COLO829 (cell line): ENCODE results near the gene IGSF21.

Source experiments
- DNase-seq: peaks from one replicate; pipeline ENCODE4 v3.0.0; 2012; ENCODE audit warnings: low spot score

Gene IGSF21

DNA sequence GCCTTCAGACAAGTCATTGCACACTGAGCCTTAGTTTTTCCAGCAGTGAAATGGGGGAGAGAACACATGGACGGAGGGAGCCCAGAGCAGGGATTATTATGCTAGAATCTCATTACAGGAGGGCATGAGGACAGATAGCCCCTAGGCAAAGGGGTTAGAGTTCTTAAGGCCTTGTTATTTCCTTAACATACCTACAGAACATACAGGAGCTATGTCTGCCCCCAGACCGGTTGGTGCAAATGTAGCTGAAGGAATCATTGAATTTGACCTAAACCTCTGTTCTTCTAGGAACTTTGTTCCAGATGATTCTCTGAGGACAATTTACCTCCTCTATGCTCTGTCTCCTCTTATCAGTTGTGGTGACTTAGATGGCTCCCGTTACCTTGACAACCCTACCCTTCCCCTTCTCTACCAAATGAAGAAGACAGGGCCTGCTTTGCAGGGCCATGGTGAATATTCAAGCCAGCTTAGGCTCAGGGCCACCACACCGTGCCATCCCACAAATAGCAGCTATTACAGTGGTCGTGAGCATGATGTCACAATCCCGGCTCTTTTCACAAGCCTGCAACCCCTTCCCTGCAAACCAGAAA lies 156.9 kb downstream of the IGSF21 start:
- DNase-seq, result no peak

DNA sequence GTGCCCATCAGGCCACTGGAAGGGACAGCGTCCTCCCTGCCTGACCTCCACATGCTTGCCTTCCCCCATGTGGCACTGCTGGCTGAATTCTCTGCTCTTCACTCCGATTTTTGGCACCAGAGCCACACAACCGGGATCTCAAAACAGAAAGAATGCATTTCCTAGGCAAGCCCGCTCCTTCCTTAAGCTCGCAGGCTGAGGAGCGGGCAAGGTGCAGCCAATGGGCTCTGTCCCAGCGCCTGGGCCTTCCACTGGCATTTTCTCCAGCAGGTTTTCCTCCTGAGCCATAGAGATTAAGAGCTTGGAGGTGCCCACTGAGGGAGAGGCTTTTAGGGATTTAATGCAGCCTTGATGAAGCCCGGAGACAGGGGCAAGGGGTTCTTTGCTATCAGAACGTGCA lies 158.0 kb downstream of the IGSF21 start:
- no peak for DNase-seq

DNA sequence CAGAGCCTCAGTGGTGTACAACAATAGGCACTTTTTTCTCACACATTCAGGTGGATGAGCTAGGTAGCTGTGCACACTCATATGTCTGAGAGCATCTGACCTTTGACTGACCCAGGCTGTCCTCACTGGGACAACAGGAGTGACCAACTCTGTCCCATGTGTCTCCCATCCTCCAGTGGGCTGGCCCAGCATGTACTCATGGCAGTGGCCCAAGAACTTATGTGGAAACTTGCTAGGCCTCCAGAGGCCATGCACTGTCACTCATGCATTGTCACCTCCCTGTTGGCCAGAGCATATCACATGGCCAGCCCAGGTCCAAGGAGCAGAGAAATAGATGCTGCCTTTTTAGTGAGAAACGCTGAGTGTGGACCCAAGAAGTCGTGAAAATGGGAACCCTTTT lies 158.8 kb downstream of the IGSF21 start:
- no peak for DNase-seq

DNA sequence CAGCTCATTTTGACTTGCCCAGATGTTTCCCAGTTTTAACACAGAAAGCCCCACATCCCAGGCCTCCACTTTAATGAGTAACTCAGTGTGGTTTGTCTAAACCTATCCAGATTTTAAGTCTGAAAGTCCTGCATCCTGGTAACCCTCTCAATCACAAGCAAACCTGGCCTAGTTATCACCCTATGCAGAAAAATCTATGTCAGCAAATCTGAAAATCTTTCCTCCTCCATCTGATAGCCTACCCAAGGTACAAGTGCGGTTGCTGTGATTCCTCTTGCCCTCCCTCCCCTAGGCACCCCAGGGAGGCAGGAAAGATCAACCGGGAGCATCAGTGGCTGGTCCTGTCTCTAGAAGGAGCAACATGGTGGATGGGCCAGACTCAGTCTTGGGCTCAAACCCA lies 163.7 kb downstream of the IGSF21 start:
- no peak for DNase-seq

DNA sequence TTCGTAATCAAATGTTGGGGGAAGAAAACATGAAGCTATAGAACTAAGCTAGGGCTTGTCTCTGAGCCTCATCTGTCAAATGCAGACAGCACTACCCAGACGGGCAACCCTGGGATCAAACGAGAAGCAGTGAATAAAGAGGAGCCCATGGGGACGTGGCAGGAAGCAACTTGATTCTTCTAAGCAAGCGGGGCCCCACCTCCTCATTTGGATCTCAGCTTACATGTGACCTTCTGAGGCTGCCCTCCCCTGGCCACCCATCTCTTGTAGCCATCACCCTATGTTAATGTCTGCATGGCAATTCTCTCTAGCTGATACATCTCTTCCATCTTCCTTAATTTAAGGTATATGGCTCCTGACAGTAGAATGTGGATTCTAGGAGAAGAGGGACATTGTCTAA lies 171.3 kb downstream of the IGSF21 start:
- DNase-seq, result no peak

DNA sequence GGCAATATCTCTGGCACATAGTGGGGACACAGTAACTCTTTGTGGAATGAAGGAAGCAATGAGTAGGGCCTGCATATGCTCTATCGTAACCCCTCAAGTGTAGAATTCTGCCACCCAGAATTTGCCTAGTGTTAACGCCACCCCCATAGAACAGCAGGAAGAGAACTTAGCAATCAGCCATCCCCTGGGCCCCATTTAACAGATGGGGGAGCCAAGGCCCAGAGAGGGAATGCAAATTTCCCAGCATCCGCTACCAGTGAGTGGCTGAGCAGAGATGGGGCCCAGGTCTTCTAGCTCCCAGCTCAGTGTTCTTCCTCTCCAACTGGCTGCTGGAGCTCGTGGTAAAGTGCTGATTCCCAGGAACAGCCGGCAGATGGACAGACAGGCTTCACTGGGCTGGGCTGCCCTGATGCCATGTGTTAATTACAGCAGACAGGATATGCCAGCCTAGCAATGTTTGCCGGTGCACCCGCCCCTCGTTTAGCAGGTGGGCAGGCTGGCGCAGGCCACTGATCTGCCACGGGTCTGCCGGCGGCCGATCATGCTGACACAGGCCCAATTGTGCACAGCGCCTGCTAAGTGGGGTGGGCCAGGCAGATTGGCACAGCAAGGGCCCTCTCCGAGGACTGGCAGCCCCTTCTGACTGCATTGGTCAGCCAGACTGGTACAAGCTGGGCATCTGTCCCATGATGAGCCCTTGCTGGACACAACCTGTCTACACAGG lies 171.9 kb downstream of the IGSF21 start:
- no peak for DNase-seq

DNA sequence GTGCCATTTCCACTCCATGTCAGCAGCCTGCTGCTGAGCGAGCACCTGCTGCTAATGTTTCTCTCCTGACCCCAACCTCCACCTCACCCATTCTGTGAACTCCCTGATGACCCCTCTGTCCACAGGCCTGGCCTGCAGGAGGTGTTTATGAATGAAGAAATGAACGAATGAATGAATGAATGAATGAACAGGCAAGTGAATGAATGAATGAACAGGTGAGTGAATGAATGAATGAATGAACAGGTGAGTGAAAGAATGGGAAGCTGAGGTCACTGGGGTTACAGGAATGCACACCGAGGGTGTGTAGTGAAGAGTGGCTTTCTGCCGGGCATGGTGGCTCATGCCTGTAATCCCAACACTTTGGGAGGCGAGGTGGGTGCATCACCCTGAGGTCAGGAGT lies 173.4 kb downstream of the IGSF21 start:
- DNase-seq, result no peak

DNA sequence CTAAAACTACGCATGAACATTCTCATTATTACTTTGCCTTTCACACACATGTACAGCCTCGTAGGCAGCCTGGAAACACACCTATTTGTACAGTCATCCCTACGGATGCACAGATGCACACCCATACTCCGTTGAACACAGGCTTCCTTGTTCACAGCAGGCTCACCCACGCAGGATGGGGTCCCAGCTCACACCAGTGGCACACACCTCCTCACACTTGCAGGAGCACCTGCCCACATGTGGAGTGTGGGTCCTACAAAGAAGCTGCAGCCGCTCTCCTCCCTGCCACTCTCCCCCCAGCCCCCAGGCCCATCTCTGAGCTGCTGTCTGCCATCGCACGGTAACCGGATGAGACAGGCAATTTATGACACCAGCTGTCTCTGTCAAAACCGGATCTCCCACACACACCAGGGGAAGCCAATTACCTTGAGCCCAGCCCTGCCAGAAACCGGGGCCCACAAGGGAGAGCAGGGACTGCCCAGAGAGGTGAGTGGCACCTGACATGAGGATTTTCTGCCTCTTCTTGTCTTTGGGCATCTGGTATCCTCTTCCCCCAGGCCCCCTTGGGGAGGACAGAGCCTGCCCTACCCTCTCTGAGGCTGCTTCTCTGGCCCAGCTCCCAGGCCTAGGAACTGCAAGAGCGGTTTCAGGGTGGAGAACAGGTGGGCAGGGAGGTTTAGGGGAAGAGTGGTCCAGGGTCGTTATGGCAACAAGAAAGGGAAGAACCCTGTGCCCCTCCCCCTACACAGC lies 175.4 kb downstream of the IGSF21 start:
- no peak for DNase-seq

DNA sequence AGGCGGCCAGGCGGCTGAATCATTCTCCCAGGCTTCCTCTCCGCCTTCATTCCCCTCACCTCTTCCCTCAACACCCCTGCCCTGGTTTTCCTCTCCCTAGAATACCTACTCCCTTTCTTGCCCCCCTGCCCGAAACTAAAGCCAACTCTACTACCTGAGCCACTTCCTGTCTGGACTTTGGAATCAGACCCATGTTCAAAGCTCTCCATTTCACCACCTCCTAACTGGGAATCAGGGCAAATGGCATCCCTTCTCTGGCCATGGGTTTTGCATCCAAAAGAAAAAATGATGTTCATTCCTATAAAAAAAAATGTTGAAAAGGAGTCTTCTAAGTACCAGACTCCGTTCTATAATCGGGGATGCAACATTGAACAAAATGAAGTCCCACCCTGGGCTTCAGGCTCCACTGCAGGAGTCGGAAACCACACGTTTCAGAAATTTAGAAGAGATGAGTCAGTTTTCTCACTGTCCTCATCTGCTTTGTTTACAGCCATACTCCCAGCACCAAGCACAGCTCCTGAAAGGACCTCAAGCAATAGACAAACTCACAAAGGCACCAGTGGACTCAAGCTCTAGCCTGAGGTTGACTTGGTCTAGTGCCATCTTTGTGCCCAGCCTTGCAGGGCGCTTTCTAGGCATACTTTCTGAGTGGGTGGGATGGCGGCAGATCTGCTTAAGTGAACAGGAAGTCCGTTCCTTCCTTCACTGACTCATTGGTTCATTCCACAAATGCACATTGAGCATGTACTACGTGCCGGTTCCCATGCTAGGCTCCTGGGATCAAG lies 176.2 kb downstream of the IGSF21 start:
- DNase-seq, result peak; percentile 13

DNA sequence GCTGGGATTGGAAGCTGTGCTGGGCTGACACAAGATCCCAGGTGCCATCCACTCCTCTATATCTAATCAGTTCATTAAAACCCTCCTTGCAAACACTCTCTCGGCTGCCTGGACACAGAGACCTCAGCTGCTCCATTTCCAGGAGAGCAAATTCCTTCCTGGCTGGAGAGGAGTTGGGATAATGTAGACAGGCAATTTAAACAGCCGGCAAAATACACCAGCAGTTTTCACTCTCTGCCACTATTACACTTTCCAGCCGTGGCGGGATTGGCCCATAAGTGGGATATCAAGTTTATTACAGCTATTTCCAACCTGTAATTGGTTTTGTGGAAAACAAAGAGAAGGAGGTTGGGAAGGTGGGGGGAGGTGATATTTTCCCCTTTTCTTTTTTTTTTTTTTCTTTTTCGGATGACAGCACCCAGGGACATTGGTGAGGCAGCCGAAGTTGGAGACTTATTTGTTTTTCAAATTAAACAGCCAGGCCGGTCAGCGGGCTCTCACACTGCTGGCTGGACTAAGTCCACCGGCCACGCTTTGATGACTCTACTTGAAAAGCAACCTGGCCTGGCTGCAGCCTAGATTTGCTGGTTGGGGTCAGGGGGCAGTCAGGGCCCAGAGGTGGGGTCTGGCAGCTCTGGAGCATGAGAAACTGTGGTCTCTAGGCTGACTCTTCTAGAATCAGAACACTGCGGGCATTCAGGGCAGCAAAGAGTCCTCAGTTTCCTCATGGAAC lies 177.4 kb downstream of the IGSF21 start:
- no peak for DNase-seq

DNA sequence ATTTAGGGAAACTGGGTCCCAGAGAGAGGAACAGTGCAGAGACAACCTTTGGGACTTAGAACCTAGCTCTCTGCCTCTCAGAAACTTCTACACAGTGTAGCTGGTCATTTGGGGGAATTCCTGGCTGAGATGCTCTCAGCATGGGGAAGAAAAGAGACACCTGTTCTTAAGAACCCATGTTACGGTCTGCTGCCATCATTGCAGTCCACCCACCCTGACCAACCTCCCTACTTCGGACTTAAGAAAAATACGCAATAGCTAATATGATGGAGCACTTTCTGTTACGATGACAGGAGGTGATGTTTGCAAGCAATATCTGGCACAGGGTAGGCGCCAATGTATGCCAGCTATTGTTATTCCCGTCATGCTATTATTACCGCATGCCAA lies 177.9 kb downstream of the IGSF21 start:
- DNase-seq, result no peak

DNA sequence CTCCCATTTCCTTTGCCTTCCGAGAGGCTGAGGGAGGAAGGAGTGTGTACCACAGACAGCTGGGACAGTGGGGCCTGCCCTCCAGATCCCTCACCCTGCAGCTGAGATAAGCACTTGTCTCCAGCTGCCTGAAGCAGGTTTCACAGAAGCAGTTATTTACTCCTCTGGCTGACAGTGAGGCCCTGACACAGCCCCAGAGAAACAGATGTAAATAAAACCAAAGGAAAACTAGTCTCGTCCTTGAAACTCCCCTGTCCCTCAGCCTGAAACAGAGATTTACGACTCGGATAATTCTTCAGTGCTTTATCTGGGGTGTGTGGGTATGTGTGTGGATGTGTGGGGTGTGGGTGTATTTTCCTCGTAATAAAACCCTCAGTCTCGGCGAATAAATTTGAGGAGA lies 181.1 kb downstream of the IGSF21 start:
- no peak for DNase-seq

DNA sequence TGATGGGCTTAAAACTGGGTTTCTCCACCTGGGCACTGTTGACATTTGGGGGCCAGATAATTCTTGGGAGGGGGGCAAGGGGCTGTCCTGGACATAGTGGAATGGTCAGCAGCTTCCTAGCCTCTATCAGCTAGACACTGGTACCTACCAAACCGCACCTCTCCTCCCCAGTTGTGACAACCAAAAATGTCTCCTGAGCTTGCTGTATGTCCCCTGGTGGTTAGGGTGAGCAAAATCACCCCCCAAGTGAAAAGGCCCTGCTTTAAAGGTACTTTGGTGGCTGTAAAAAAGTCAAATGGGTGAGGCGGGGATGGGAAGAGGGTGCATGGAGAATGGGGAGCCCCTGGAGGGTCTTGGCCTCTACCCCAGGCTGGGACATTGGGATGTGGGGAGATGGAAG lies 182.0 kb downstream of the IGSF21 start:
- no peak for DNase-seq

DNA sequence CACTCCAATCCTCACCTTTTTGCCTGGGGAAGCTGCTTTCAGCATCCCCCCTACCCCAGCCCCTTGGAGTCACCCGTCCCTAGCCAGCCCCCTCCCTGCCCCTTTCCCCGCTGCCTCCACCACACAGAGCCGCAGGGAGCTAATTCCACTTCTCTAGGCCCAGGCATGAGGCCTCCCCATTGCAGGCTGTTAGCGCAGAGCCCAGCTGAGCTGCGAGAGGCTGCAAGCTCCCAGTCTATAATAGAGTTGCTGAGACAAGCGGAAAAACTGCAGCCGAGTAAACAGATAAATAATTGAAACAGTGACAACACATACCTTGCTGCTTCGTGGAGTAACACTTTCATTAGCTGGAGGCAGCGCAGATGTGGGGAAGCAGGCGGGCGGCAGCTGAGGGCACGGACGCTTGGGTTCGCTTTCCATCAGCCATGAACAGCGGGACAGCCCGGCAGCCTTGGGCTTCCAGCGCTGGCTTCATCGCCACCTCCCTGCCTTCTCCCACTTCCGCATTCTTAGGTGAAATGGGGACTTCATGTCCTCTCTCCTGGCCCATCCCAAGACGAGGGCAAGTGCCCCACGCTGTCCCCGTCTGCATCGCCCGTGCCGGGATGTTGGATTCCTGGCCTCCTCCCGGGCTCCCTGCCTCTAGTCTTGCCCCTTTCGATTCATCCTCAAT lies 183.3 kb downstream of the IGSF21 start:
- DNase-seq, result no peak

DNA sequence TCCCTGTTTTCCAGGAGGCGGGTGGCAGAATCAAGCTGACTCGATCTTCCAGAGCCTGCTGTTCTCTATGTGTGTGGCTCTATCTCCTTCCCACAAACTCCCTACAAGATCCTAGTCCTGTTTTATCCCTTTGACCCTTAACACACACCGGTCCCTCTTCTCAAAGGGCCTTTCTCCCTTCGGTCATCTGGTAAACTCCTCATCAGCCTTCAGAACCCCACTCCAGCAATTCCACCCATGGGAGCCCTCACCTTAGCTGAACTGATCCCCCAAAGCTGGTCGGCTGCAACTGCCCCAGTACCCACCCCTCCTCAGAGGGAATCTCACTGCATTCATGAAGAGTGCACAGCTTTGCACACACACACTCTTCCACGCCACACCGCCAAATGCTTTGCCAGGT lies 184.9 kb downstream of the IGSF21 start:
- DNase-seq, result no peak

DNA sequence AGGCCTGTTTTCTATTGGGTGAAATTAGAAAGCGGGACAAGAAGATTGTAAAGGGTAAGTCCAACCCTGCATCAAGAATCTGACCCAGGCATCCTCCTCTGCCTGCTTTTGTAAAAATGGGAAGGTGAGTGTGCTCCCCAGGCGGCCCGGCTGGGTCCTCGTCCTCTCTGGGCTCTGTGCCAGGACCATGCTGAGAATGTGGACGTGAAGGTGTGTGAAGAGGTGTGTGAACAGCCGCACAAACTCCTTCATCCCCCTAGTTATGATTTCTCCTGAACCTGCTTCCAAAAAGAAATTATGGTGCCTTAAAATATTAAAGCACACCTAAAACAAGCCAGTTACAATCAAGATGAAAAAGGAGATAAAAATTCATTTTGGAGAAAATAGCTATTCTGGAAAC lies 185.7 kb downstream of the IGSF21 start:
- DNase-seq, result no peak

DNA sequence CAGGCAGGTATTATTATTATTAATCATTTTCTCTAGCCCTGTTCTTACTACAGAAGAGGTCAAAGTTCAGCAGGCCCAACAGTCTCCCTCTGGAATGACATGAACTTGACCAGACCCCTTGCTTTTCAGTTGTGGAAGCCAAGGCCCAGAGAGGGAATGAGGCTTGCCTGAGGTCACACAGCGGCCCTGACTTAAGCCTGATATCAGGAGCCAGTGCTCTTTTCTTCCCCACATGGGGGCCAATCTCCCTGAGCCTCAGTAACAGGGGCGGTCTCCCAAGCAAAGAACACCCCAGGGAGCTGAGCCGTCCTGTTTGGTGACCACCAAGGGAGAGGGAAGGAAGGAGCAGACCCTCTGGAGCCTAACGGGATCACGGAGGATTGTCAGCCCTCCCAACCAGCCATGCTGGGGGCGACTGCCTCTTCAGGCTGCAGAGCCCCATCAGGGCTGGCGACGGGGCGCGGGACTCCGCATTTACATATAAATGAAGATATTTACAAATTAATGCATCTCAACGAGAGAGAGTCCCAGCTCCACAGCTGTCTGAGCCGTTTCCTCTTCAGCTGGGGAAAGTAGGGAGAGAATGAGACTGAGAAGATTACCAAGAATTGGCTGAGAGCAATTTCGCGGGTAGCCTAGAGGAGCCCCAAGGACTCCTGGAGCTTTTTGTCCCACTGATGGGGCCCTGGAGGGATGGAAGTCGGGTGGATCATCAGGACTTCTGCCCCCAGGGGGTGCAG lies 187.0 kb downstream of the IGSF21 start:
- no peak for DNase-seq

DNA sequence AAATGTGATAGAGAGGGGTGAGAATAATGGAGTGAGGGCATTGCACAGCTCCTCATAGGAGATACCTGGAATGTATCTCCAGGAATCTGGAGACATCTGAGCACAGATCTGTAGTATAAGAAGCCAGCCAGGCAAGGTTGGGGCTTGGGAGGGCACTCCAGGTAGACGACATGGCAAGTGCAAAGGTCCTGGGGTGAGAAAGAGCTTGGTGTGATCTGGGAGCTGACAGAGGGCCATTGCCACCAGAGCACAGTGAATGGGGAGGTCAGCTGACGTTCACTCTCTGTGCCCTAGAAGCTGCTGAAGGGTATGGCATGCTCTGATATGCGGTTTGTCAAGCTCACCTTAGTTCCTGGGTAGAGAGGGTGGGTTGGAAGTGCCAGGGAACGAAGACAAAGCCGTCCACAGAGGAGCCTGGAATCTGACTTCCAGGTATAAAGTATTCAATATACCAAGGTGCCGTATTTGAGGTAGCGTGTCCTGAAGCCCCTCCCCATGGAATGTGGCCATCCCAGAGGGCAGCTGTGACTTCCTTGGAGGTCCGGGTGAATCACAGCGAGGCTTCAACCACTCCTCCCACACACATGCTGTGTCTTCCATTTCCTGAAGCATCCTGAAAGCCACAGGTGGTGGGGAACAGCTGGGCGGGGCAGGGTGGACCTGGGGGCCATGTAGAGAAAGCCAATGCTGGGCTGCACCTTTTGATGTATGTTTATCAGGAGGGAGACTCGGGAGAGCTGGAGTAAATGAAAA lies 190.5 kb downstream of the IGSF21 start:
- DNase-seq, result no peak

DNA sequence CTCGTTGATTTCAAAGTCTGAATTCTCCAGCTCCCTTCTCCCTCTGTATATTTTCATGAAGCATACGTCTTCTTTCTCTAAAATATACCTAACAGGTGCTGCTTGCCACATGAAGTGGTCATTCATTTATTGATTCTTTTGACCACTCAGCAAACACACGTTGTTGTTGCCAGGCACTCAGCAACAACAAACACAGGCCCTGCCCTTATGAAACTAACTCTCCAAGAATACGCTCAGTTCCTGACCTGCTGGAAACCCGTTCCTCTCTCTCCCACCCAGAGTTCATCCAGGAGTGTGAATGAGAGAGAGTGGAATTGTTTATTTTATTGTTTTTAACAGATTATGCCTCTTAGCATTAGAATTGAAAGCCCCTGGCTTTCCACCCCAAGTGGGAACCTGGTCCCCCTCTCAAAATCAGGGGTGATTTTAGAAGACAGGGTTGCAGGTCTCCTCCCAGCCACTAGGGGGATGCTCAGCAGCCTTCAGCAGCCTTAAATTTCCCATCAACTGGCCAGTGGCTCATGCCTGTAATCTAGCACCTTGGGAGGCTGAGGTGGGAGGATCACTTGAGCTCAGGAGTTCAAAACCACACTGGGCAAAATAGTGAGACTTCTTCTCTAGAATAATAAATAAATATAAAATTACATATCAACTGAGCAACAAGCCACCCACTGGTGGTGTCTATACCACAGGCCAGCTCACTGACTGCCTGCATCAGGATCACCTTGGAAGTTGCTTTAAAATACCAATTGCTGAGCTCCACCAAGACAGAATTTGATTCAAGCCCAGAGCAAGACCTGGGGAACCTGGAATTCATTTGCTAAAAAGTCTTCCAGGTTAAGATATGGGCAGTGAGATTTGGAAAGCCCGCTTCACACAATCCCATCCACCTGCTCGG lies 192.1 kb downstream of the IGSF21 start:
- no peak for DNase-seq
